ENCODE data around the gene UPB1. TPM values are rescaled to one million over a fixed set of nuclear protein-coding genes. Genes with fewer than 3 reads are reported as not detected.

The UPB1 gene
- 0.16 TPM in 1 of 2 replicates, not detected in the other for total RNA-seq (2014; rRNA removed; shearing (Covaris generic))
- 0.13 and 0.14 TPM in 2 replicates for polyA plus RNA-seq (2016; fragmentation: Nextera tagmentation; extraction: Ambion mirVana)
- long read RNA-seq: 0 reads

DNA sequence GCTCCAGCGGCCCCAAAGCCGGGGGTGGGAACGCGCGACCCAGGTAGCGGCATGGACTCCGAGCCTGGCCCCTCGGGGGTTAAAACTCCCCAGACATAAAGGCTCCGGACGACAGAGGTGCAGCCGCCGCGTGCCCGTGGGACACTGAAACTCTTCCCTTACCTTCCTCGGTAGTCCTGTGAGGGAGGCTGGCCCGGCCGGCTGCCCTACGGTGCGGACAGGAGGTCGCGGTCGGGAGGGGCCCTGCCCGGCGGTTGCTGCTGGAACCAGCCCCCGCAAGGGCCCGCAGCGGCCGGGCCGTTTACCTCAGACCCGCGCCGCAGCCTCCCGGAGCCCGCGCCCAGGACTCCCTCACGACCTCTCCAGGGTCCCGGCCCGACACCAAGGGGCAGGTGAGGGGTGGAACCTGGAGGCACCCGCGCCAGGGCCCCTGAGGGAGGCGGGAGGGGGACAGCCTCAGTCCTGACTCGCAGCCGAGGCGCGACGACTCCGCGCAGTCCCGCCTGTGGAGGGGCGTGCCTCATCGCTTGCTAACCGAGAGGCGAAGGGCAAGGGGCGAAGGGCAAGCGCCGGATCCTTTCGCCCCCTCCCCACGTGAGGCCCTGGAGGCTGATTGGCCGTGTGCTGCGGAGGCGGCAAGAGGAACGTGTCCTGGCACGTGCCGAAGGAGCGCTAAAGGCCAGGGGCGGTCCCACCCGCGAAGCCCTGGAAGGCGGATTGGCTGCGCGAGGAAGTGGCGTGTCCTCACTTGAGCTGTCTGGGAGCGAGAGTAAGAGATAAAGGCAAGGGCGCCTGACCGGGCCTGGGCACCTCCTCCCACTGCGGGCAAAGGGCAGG lies at the start of gene UPB1:
Gene UPB1 (plus strand): TSS at position 805 of the 837 bp plus-strand sequence. CDS start 72 bp downstream, outside the sequence.
- Histone ChIP-seq H3F3A (replicated peaks; ENCODE audit: low read depth) (no peaks in the 10 kb centered on the region; the same call in 1 of the 2 replicates), H3K36me3 (ENCODE audit: insufficient read depth) (no peaks in the 10 kb centered on the region; the same call in 1 of the 2 replicates), H4K20me1 (replicated peaks; ENCODE audit: insufficient read depth) (no peaks in the 10 kb centered on the region; the same call in 1 of the 2 replicates), H3K9me2 (ENCODE audit: insufficient read depth) (no peaks in the 10 kb centered on the region), H3K27me3 (ENCODE audit: insufficient read depth) (peaks cover 53% of the 10 kb centered on the region), H2AFZ (peak within 1 kb of the TSS; percentile 100), H3K4me2 (peak within 1 kb of the TSS; percentile 90), H3K27ac (ENCODE audit: low read depth) (no peak within 1 kb of the TSS), H3K4me3 (peak within 1 kb of the TSS; percentile 67), H3K79me2 (replicated peaks; ENCODE audit: insufficient read depth) (no peaks in the 10 kb centered on the region), H3K4me1 (ENCODE audit: insufficient read depth) (peaks cover 6% of the 10 kb centered on the region)
- Mint-ChIP-seq H3K27ac (no peak within 1 kb of the TSS), H3K4me3 (peak within 1 kb of the TSS; percentile 62), H3K27me3 (ENCODE audit: insufficient read depth, low read depth, poor library complexity) (peaks cover 37% of the 10 kb centered on the region), H3K4me1 (no peaks in the 10 kb centered on the region), H3K9me3 (peaks cover 12% of the 10 kb centered on the region; the same call in 2 of the 3 replicates), H3K36me3 (ENCODE audit: low read depth) (peaks cover 6% of the 10 kb centered on the region; the same call in 2 of the 3 replicates)
- TF ChIP-seq NANOG (IDR thresholded peaks at IDR 0.05; ENCODE audit: borderline replicate concordance) (no peak), POLR2AphosphoS5 (IDR thresholded peaks at IDR 0.05; ENCODE audit: low read depth) (no peak), EZH2phosphoT487 (IDR thresholded peaks at IDR 0.05; ENCODE audit: unreplicated experiment) (no peak), CREB1 (CRISPR knock-in tag; IDR thresholded peaks at IDR 0.05; ENCODE audit: low read depth) (no peak)
- TF ChIP-seq, protein P1, sequence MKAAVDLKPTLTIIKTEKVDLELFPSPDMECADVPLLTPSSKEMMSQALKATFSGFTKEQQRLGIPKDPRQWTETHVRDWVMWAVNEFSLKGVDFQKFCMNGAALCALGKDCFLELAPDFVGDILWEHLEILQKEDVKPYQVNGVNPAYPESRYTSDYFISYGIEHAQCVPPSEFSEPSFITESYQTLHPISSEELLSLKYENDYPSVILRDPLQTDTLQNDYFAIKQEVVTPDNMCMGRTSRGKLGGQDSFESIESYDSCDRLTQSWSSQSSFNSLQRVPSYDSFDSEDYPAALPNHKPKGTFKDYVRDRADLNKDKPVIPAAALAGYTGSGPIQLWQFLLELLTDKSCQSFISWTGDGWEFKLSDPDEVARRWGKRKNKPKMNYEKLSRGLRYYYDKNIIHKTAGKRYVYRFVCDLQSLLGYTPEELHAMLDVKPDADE (IDR thresholded peaks at IDR 0.05): no peak
- peak; percentile 78 for ATAC-seq
- DNase-seq (ENCODE audit: low spot score): peak; percentile 69

DNA sequence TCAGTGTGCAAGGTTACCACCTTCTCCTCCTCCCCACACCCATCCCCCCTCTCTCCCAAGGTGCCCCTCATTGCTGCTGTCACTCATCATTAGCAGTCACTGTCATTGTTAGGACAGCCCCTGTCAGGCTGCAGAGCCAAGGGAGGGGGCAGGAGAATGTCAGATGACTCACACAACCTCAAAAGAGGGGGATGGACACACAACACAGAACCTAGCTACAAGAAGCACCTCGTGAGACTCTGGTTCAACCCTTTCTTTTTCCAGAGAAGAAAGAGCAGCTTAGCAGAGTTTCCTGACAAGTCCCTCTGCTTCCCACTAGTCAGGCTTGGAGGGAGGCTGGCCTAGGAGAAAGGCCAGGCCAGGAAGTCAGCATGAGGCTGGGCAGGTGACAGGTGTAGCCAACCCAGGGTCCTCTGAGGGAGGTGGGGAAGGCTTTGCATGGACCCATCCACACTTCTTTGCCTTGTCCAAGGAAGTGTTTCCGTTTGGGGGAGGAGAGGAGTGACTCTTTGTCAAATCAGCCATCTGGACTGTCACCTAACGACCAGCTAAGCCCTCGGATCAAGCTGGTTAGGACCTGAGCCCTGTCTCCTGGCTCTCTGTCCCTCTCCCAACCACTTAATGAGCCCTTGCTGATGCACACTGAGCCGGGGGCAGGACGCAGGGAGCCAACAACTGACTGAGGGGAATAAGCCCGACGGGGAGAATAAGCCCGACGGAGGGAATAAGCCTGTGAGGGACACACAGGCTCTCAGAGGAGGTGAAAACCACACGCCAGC lies 49.5 kb upstream of the UPB1 start:
- no peaks in the 10 kb centered on the region; the same call in 1 of the 3 replicates for H3K36me3 Mint-ChIP-seq (ENCODE audit: low read depth)
- peaks cover 3% of the 10 kb centered on the region for H3K27me3 Mint-ChIP-seq (ENCODE audit: insufficient read depth, low read depth, poor library complexity)
- peak; percentile 25 for ATAC-seq
- DNase-seq (ENCODE audit: low spot score): no peak
- Histone ChIP-seq H3K4me1 (ENCODE audit: insufficient read depth) (no peaks in the 10 kb centered on the region; the same call in 1 of the 2 replicates), H3K27me3 (ENCODE audit: insufficient read depth) (no peaks in the 10 kb centered on the region), H3K36me3 (ENCODE audit: insufficient read depth) (no peaks in the 10 kb centered on the region), H3K4me2 (no peak overlapping the region; the same call in 1 of the 2 replicates), H3K79me2 (replicated peaks; ENCODE audit: insufficient read depth) (no peaks in the 10 kb centered on the region), H3K27ac (ENCODE audit: low read depth) (no peak overlapping the region), H4K20me1 (replicated peaks; ENCODE audit: insufficient read depth) (no peaks in the 10 kb centered on the region), H3K9me2 (ENCODE audit: insufficient read depth) (peaks cover 4% of the 10 kb centered on the region; the same call in 1 of the 2 replicates), H3K4me3 (no peak overlapping the region), H2AFZ (no peak overlapping the region), H3F3A (replicated peaks; ENCODE audit: low read depth) (no peaks in the 10 kb centered on the region)
- no peak overlapping the region for H3K4me3 Mint-ChIP-seq
- no peak overlapping the region for H3K27ac Mint-ChIP-seq
- no peaks in the 10 kb centered on the region for H3K9me3 Mint-ChIP-seq
- peaks cover 15% of the 10 kb centered on the region for H3K4me1 Mint-ChIP-seq
- TF ChIP-seq EZH2 (IDR thresholded peaks at IDR 0.05; ENCODE audit: low read depth, unreplicated experiment) (no peak), JUNB (IDR thresholded peaks at IDR 0.05; ENCODE audit: unreplicated experiment) (no peak)
- TF ChIP-seq, protein P2, sequence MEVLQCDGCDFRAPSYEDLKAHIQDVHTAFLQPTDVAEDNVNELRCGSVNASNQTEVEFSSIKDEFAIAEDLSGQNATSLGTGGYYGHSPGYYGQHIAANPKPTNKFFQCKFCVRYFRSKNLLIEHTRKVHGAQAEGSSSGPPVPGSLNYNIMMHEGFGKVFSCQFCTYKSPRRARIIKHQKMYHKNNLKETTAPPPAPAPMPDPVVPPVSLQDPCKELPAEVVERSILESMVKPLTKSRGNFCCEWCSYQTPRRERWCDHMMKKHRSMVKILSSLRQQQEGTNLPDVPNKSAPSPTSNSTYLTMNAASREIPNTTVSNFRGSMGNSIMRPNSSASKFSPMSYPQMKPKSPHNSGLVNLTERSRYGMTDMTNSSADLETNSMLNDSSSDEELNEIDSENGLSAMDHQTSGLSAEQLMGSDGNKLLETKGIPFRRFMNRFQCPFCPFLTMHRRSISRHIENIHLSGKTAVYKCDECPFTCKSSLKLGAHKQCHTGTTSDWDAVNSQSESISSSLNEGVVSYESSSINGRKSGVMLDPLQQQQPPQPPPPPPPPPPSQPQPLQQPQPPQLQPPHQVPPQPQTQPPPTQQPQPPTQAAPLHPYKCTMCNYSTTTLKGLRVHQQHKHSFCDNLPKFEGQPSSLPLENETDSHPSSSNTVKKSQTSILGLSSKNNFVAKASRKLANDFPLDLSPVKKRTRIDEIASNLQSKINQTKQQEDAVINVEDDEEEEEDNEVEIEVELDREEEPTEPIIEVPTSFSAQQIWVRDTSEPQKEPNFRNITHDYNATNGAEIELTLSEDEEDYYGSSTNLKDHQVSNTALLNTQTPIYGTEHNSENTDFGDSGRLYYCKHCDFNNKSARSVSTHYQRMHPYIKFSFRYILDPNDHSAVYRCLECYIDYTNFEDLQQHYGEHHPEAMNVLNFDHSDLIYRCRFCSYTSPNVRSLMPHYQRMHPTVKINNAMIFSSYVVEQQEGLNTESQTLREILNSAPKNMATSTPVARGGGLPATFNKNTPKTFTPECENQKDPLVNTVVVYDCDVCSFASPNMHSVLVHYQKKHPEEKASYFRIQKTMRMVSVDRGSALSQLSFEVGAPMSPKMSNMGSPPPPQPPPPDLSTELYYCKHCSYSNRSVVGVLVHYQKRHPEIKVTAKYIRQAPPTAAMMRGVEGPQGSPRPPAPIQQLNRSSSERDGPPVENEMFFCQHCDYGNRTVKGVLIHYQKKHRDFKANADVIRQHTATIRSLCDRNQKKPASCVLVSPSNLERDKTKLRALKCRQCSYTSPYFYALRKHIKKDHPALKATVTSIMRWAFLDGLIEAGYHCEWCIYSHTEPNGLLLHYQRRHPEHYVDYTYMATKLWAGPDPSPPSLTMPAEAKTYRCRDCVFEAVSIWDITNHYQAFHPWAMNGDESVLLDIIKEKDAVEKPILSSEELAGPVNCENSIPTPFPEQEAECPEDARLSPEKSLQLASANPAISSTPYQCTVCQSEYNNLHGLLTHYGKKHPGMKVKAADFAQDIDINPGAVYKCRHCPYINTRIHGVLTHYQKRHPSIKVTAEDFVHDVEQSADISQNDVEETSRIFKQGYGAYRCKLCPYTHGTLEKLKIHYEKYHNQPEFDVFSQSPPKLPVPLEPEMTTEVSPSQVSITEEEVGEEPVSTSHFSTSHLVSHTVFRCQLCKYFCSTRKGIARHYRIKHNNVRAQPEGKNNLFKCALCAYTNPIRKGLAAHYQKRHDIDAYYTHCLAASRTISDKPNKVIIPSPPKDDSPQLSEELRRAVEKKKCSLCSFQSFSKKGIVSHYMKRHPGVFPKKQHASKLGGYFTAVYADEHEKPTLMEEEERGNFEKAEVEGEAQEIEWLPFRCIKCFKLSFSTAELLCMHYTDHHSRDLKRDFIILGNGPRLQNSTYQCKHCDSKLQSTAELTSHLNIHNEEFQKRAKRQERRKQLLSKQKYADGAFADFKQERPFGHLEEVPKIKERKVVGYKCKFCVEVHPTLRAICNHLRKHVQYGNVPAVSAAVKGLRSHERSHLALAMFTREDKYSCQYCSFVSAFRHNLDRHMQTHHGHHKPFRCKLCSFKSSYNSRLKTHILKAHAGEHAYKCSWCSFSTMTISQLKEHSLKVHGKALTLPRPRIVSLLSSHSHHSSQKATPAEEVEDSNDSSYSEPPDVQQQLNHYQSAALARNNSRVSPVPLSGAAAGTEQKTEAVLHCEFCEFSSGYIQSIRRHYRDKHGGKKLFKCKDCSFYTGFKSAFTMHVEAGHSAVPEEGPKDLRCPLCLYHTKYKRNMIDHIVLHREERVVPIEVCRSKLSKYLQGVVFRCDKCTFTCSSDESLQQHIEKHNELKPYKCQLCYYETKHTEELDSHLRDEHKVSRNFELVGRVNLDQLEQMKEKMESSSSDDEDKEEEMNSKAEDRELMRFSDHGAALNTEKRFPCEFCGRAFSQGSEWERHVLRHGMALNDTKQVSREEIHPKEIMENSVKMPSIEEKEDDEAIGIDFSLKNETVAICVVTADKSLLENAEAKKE (CRISPR knock-in tag; IDR thresholded peaks at IDR 0.05): no peak
- TF ChIP-seq, protein P3, sequence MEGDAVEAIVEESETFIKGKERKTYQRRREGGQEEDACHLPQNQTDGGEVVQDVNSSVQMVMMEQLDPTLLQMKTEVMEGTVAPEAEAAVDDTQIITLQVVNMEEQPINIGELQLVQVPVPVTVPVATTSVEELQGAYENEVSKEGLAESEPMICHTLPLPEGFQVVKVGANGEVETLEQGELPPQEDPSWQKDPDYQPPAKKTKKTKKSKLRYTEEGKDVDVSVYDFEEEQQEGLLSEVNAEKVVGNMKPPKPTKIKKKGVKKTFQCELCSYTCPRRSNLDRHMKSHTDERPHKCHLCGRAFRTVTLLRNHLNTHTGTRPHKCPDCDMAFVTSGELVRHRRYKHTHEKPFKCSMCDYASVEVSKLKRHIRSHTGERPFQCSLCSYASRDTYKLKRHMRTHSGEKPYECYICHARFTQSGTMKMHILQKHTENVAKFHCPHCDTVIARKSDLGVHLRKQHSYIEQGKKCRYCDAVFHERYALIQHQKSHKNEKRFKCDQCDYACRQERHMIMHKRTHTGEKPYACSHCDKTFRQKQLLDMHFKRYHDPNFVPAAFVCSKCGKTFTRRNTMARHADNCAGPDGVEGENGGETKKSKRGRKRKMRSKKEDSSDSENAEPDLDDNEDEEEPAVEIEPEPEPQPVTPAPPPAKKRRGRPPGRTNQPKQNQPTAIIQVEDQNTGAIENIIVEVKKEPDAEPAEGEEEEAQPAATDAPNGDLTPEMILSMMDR (conservative IDR thresholded peaks at IDR 0.05; ENCODE audit: low read depth in 2 of 2): no peak
